Mesothelial cell of epicardium (in vitro differentiated cells): ENCODE data around the gene HYOU1. TPM values are rescaled to one million over a fixed set of nuclear protein-coding genes. Genes with fewer than 3 reads are reported as not detected.
"Not testable (repeated sequence)": the region's sequence is repeated elsewhere in the genome, so short reads cannot be mapped to it uniquely, and the experiment has no call there.

Source experiments
- DNase-seq, 2 experiments: peaks; one replicate each; pipeline ENCODE4 v3.0.0; 2021; ENCODE audit warnings: low spot score in 2 of 2; ENCODE audit not compliant: unreplicated experiment in 2 of 2
- H3K27ac Mint-ChIP-seq: 2 replicates; pipeline ENCODE4 v1.8.0; 2021; ENCODE audit warnings: mixed read lengths
- H3K27me3 Mint-ChIP-seq: 2 replicates; pipeline ENCODE4 v1.8.0; 2021; ENCODE audit warnings: low read depth, mixed read lengths
- H3K36me3 Mint-ChIP-seq: 2 replicates; pipeline ENCODE4 v1.8.0; 2021; ENCODE audit warnings: mixed read lengths
- H3K4me1 Mint-ChIP-seq: 2 replicates; pipeline ENCODE4 v1.8.0; 2021; ENCODE audit warnings: mixed read lengths
- H3K4me3 Mint-ChIP-seq: 2 replicates; pipeline ENCODE4 v1.8.0; 2021; ENCODE audit warnings: mild to moderate bottlenecking, moderate library complexity, mixed read lengths
- H3K9me3 Mint-ChIP-seq: 2 replicates; pipeline ENCODE4 v1.8.0; 2021; ENCODE audit warnings: mixed read lengths
- CTCF ChIP-seq: fragments of 200-600 bp; sonication (generic); IDR thresholded peaks from one replicate; pipeline ENCODE4 v1.5.0; 2021; ENCODE audit warnings: antibody characterized with exemption; ENCODE audit not compliant: unreplicated experiment
- total RNA-seq: library from RNA; stranded (reverse); gene quantifications from 3 replicates; pipeline ENCODE4 v1.2.1, GENCODE V29; 2021

Gene HYOU1
- total RNA-seq, 1 donor from 2014 or later = 133 TPM

GRCh38 chr11:119034813-119035212, 22.2 kb downstream of the HYOU1 start:
- Mint-ChIP-seq H3K4me1 (peaks cover 2% of the 10 kb centered on the region), H3K27me3 (no peaks in the 10 kb centered on the region), H3K4me3 (no peak overlapping the region), H3K36me3 (no peaks in the 10 kb centered on the region), H3K27ac (no peak overlapping the region), H3K9me3 (no peaks in the 10 kb centered on the region)
- DNase-seq = no peak
- no peak for TF ChIP-seq CTCF

- DNase-seq = not testable (repeated sequence)
These were observed 23.6 kb downstream of the HYOU1 start for GRCh38 chr11:119033421-119033820.

GRCh38 chr11:119031912-119032280, 25.1 kb downstream of the HYOU1 start:
- DNase-seq = no peak
- Mint-ChIP-seq H3K27me3 (no peaks in the 10 kb centered on the region), H3K4me1 (peaks cover 14% of the 10 kb centered on the region), H3K36me3 (peaks cover 3% of the 10 kb centered on the region), H3K9me3 (no peaks in the 10 kb centered on the region), H3K4me3 (no peak overlapping the region), H3K27ac (no peak overlapping the region)
- no peak for TF ChIP-seq CTCF

More at GRCh38 chr11:119033421-119033820, 23.6 kb downstream of the HYOU1 start:
- not testable (repeated sequence) for H3K4me3 Mint-ChIP-seq, H3K9me3 Mint-ChIP-seq, H3K36me3 Mint-ChIP-seq, H3K27ac Mint-ChIP-seq, H3K27me3 Mint-ChIP-seq
- H3K4me1 Mint-ChIP-seq = peaks cover 14% of the 10 kb centered on the region

GRCh38 chr11:119030329-119031047, 26.5 kb downstream of the HYOU1 start, which contains the start of gene SLC37A4:
Gene SLC37A4 (minus strand): TSS chr11:119030877.
- H3K4me3 Mint-ChIP-seq = peak within 1 kb of the TSS; percentile 68
- H3K4me1 Mint-ChIP-seq = peaks cover 14% of the 10 kb centered on the region
- TF ChIP-seq CTCF = peak; percentile 75
- H3K27ac Mint-ChIP-seq = peak within 1 kb of the TSS; percentile 25
- H3K36me3 Mint-ChIP-seq = peaks cover 5% of the 10 kb centered on the region
- no peaks in the 10 kb centered on the region for H3K9me3 Mint-ChIP-seq
- DNase-seq = peak; percentile 95 to 98
- H3K27me3 Mint-ChIP-seq = no peaks in the 10 kb centered on the region

GRCh38 chr11:119030029-119030328, 27.0 kb downstream of the HYOU1 start:
- H3K4me3 Mint-ChIP-seq = peak overlapping the region; percentile 68
- no peaks in the 10 kb centered on the region for H3K9me3 Mint-ChIP-seq
- peak overlapping the region; percentile 15 for H3K27ac Mint-ChIP-seq
- peaks cover 14% of the 10 kb centered on the region for H3K4me1 Mint-ChIP-seq
- peaks cover 10% of the 10 kb centered on the region for H3K36me3 Mint-ChIP-seq
- no peaks in the 10 kb centered on the region for H3K27me3 Mint-ChIP-seq
- no peak for TF ChIP-seq CTCF
- no peak for DNase-seq

GRCh38 chr11:119029340-119030028, 27.5 kb downstream of the HYOU1 start:
- TF ChIP-seq CTCF = no peak
- Mint-ChIP-seq H3K4me1 (peaks cover 14% of the 10 kb centered on the region), H3K9me3 (no peaks in the 10 kb centered on the region), H3K36me3 (peaks cover 14% of the 10 kb centered on the region), H3K27ac (peak overlapping the region; percentile 15), H3K27me3 (no peaks in the 10 kb centered on the region), H3K4me3 (peak overlapping the region; percentile 68)
- DNase-seq = no peak
